ENCODE data around the gene CD14. TPM values are rescaled to one million over a fixed set of nuclear protein-coding genes. Genes with fewer than 3 reads are reported as not detected.
A peak's percentile ranks its signal among the peaks of the same experiment; 100 is the strongest.

CD14 gene
- total RNA-seq, 4 donors from 2014 or later = 18.5 to 36.7 (median 30.0) TPM

GRCh38 chr5:140633501-140633900 is 526 bp upstream of the CD14 start:
- no peak for DNase-seq
- no peaks in the 10 kb centered on the region for H3K36me3 ChIP-seq
- peak overlapping the region in 2 of 3 donors; percentile 79 to 81 for H3K27ac ChIP-seq
- H3K4me3 ChIP-seq (replicated peaks in 1 of 3) = no peak overlapping the region
- no peaks in the 10 kb centered on the region for H3K9me3 ChIP-seq
- intact Hi-C loops (cut with DNase I) = loop anchor here (10.0 kb wide), 1 partner anchor 259 kb away; no protein-coding TSS in a partner anchor
- TF ChIP-seq, protein P1, sequence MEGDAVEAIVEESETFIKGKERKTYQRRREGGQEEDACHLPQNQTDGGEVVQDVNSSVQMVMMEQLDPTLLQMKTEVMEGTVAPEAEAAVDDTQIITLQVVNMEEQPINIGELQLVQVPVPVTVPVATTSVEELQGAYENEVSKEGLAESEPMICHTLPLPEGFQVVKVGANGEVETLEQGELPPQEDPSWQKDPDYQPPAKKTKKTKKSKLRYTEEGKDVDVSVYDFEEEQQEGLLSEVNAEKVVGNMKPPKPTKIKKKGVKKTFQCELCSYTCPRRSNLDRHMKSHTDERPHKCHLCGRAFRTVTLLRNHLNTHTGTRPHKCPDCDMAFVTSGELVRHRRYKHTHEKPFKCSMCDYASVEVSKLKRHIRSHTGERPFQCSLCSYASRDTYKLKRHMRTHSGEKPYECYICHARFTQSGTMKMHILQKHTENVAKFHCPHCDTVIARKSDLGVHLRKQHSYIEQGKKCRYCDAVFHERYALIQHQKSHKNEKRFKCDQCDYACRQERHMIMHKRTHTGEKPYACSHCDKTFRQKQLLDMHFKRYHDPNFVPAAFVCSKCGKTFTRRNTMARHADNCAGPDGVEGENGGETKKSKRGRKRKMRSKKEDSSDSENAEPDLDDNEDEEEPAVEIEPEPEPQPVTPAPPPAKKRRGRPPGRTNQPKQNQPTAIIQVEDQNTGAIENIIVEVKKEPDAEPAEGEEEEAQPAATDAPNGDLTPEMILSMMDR (IDR thresholded peaks at IDR 0.05) = no peak
- WGBS, 2 donors = 86 to 93% methylated on average over 2 of the region's 2 CpGs
- peaks cover 5 to 20% of the 10 kb centered on the region in 2 donors for H3K4me1 ChIP-seq
- H3K27me3 ChIP-seq = no peaks in the 10 kb centered on the region

- Histone ChIP-seq H3K4me1 (peaks cover 5 to 18% of the 10 kb centered on the region in 2 donors), H3K27me3 (no peaks in the 10 kb centered on the region), H3K36me3 (no peaks in the 10 kb centered on the region), H3K4me3 (replicated peaks in 1 of 3) (peak overlapping the region; percentile 24 to 95 (median 52)), H3K27ac (peak overlapping the region; percentile 57 to 81 (median 79)), H3K9me3 (no peaks in the 10 kb centered on the region)
- DNase-seq = peak; percentile 59 to 62
- intact Hi-C loops (cut with DNase I) = loop anchor here (10.0 kb wide), 1 partner anchor 258 kb away; no protein-coding TSS in a partner anchor
- TF ChIP-seq, protein P1 (IDR thresholded peaks at IDR 0.05) = no peak
- peak in 1 of 2 donors; percentile 37 for TF ChIP-seq POLR2A (IDR thresholded peaks at IDR 0.05)
- 0 to 5% methylated on average over 30 to 31 of the region's 51 CpGs for WGBS, 2 donors
Measured at GRCh38 chr5:140632366-140633020, 482 bp downstream of the CD14 start.

DNA sequence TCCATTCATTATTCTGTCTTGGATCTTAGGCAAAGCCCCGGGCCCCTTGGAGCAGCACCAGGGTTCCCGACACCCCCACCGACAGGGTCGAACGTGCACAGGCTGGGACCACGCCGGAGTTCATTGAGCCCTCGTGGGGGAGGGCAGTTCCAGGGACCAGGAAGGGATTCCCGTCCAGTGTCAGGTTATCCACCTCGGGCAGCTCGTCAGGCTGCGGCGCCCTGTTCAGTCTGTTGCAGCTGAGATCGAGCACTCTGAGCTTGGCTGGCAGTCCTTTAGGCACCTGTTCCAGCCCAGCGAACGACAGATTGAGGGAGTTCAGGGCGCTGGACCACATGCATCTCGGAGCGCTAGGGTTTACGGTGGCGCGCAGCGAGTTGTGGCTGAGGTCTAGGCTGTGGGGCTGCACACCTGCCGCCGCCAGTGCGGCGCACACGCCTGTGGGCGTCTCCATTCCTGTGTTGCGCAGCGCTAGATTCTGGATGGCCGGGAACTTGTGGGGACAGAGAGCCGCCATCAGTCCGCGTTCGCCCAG is 1.1 kb downstream of the CD14 start:
- peak; percentile 58 to 70 for DNase-seq
- 3 to 65% methylated on average over 2 to 11 of the region's 36 CpGs for WGBS, 2 donors
- intact Hi-C loops (cut with DNase I) = loop anchor here (10.0 kb wide), 1 partner anchor 257 kb away; no protein-coding TSS in a partner anchor
- peak overlapping the region; percentile 24 to 95 (median 52) for H3K4me3 ChIP-seq (replicated peaks in 1 of 3)
- TF ChIP-seq, protein P1 (IDR thresholded peaks at IDR 0.05) = no peak
- peak in 1 of 2 donors; percentile 41 for TF ChIP-seq POLR2A (IDR thresholded peaks at IDR 0.05)
- H3K9me3 ChIP-seq = no peaks in the 10 kb centered on the region
- peaks cover 5 to 18% of the 10 kb centered on the region in 2 donors for H3K4me1 ChIP-seq
- peak overlapping the region; percentile 57 to 81 (median 79) for H3K27ac ChIP-seq
- no peaks in the 10 kb centered on the region for H3K36me3 ChIP-seq
- H3K27me3 ChIP-seq = no peaks in the 10 kb centered on the region

- 89 to 97% methylated on average over 4 of the region's 4 CpGs for WGBS, 2 donors
- DNase-seq = no peak
- H3K9me3 ChIP-seq = no peaks in the 10 kb centered on the region
- TF ChIP-seq, protein P1 (IDR thresholded peaks at IDR 0.05) = no peak
- TF ChIP-seq POLR2A (IDR thresholded peaks at IDR 0.05) = no peak
- peaks cover 5 to 18% of the 10 kb centered on the region in 2 donors for H3K4me1 ChIP-seq
- no peaks in the 10 kb centered on the region for H3K36me3 ChIP-seq
- no peak overlapping the region for H3K4me3 ChIP-seq (replicated peaks in 1 of 3)
- H3K27ac ChIP-seq = no peak overlapping the region
- intact Hi-C loops (cut with DNase I) = loop anchor here (10.0 kb wide), 1 partner anchor 256 kb away; no protein-coding TSS in a partner anchor
- no peaks in the 10 kb centered on the region for H3K27me3 ChIP-seq
Measured at GRCh38 chr5:140631036-140631417, 1.9 kb downstream of the CD14 start.
